Ascending aorta (tissue), 2 donors: Measurements from ENCODE around the gene LYZL6. TPM values are rescaled to one million over a fixed set of nuclear protein-coding genes. Genes with fewer than 3 reads are reported as not detected.

Experiments used
- DNase-seq, 2 donors: peaks; one replicate each; pipeline ENCODE4 v3.0.0-alpha.2; 2019; ENCODE audit warnings: low spot score in 2 of 2
- H3K27ac ChIP-seq, 2 donors: fragments of 200-600 bp; sonication (generic); one replicate each; pipeline ENCODE4 v1.5.1; 2016 to 2017; ENCODE audit warnings: mild to moderate bottlenecking in 1 of 2
- H3K27me3 ChIP-seq: fragments of 200-600 bp; sonication (generic); one replicate; pipeline ENCODE4 v1.5.1; 2017
- H3K36me3 ChIP-seq, 2 donors: fragments of 200-600 bp; sonication (generic); one replicate each; pipeline ENCODE4 v1.5.1; 2016
- H3K4me1 ChIP-seq, 2 donors: fragments of 200-600 bp; sonication (generic); one replicate each; pipeline ENCODE4 v1.5.1; 2016 to 2017; ENCODE audit warnings: mild to moderate bottlenecking in 1 of 2
- H3K4me3 ChIP-seq, 2 donors: fragments of 200-600 bp; sonication (generic); one replicate each; pipeline ENCODE4 v1.5.1; 2016 to 2017; ENCODE audit warnings: mild to moderate bottlenecking in 1 of 2
- H3K9me3 ChIP-seq, 2 donors: fragments of 200-600 bp; sonication (generic); one replicate each; pipeline ENCODE4 v1.5.1; 2016
- intact Hi-C: fragments of 100-400 bp; cut with DNase I; formaldehyde crosslinking; loops from one replicate; pipeline ENCODE4 v1.15.1; 2023
- total RNA-seq: library from RNA; depleted of rRNA; stranded (reverse); fragments of >200 nt; gene quantifications from one replicate; pipeline ENCODE4 v1.1.0, GENCODE V29; 2016
- TF ChIP-seq, protein P1 (sequence below), 3 experiments: fragments of 200-600 bp in 2 of 3; fragments of 450-650 bp in 1 of 3; sonication (generic) in 2 of 3; IDR thresholded peaks; one replicate each; pipeline ENCODE4 v1.5.1; 2016 to 2019; ENCODE audit warnings: antibody characterized with exemption in 3 of 3, mild to moderate bottlenecking in 1 of 3, moderate library complexity in 1 of 3

Gene LYZL6
- total RNA-seq, 1 donor from 2014 or later: not detected

DNA sequence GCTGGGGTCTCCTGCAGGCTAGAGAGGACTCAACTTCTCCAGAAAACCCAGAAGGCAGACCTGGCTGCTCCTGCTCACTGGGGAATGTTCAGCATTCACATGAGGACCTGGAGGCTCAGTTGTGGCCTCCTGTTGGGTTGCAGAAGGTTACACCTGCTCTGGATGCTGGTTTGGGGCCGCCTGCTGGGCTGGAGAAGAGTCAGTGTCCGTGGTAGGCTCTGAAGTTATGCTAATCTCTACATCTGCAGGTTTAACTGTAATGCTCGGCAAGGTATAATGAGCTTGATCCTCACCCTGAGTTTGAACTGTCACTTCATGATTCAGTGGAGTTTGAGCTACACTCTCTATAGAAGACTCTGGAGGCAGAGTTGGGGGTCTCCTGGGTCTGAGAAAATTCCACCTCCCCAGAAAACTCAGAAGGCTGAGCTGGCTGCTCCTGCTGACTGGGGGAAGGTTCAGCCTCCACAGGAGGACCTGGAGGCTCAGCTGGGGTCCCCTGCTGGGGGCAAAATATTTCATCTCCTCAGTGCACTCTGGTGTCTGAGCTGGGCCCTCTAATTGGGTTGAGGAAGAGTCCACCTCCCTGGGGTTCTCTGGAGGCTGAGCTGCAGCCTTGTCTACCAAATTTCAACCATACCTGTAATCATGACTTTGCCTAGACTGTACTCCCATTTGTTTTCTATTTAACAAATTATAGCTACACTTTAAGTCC, 36.4 kb downstream of the LYZL6 start:
- Histone ChIP-seq H3K4me1 (no peaks in the 10 kb centered on the region), H3K27me3 (no peaks in the 10 kb centered on the region), H3K4me3 (no peak overlapping the region), H3K27ac (no peak overlapping the region), H3K9me3 (no peaks in the 10 kb centered on the region), H3K36me3 (no peaks in the 10 kb centered on the region)
- TF ChIP-seq, protein P1, sequence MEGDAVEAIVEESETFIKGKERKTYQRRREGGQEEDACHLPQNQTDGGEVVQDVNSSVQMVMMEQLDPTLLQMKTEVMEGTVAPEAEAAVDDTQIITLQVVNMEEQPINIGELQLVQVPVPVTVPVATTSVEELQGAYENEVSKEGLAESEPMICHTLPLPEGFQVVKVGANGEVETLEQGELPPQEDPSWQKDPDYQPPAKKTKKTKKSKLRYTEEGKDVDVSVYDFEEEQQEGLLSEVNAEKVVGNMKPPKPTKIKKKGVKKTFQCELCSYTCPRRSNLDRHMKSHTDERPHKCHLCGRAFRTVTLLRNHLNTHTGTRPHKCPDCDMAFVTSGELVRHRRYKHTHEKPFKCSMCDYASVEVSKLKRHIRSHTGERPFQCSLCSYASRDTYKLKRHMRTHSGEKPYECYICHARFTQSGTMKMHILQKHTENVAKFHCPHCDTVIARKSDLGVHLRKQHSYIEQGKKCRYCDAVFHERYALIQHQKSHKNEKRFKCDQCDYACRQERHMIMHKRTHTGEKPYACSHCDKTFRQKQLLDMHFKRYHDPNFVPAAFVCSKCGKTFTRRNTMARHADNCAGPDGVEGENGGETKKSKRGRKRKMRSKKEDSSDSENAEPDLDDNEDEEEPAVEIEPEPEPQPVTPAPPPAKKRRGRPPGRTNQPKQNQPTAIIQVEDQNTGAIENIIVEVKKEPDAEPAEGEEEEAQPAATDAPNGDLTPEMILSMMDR (IDR thresholded peaks at IDR 0.05): no peak
- DNase-seq: no peak
- intact Hi-C loops: no loop called here

DNA sequence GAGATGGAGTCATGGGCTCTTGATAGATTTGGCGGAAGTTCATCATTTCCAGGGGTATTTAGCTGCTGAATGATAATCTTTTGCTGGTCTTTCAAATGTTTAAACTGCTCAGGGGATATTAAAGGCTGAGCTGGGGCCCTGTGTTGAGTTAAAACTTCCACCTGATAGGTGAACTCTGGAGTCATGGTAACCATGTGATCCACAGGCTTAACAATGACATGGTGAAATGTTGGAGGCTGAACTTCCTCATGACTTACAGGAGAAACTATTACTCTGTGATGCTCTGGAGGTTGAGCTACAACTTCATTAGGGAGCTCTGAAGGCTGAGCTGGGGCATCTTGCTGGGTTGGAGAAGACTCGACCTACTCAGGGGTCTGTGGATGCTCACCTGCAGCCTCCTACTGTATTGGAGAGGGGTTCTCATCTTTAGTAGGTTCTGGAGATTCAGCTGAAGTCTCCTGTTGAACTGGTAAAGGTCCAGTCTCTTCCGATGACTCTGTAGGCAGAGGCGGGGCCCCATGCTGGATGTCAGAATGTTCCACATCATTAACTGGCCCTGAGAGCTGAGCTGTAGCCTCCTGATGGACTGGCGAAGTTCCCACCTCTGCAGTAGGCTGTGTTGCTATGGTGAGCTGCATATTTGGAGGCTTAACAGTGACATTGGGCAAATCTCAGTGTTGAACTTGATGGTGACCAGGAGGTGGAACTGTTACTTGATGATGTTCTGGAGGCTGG, 37.2 kb downstream of the LYZL6 start:
- H3K36me3 ChIP-seq: no peaks in the 10 kb centered on the region

DNA sequence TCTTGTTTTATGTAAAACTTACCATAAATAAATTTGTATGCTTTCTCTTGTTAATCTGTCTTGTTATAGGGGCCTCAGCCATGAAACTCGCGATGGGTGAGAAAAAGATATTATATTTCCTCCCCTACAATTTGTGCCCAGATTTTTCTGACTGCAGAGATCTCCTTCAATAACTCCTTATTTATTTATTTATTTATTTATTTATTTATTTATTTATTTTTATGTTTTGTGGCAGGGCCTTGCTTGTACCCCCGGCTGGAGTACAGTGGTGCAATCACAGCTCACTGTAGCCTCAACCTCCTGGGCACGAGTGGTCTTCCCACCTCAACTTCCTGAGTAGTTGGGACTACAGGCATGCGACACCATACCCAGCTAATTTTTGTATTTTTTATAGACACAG, 40.1 kb downstream of the LYZL6 start:
- Histone ChIP-seq H3K36me3 (no peaks in the 10 kb centered on the region), H3K9me3 (no peaks in the 10 kb centered on the region), H3K27me3 (no peaks in the 10 kb centered on the region), H3K27ac (no peak overlapping the region), H3K4me3 (no peak overlapping the region), H3K4me1 (no peaks in the 10 kb centered on the region)
- TF ChIP-seq, protein P1 (IDR thresholded peaks at IDR 0.05): no peak
- intact Hi-C loops: no loop called here
- no peak for DNase-seq

More for the DNA sequence above, 37.2 kb downstream of the LYZL6 start:
- Histone ChIP-seq H3K27ac (no peak overlapping the region), H3K27me3 (no peaks in the 10 kb centered on the region), H3K4me3 (no peak overlapping the region), H3K9me3 (no peaks in the 10 kb centered on the region), H3K4me1 (no peaks in the 10 kb centered on the region)
- intact Hi-C loops: no loop called here
- no peak for DNase-seq
- TF ChIP-seq, protein P1 (IDR thresholded peaks at IDR 0.05): no peak

DNA sequence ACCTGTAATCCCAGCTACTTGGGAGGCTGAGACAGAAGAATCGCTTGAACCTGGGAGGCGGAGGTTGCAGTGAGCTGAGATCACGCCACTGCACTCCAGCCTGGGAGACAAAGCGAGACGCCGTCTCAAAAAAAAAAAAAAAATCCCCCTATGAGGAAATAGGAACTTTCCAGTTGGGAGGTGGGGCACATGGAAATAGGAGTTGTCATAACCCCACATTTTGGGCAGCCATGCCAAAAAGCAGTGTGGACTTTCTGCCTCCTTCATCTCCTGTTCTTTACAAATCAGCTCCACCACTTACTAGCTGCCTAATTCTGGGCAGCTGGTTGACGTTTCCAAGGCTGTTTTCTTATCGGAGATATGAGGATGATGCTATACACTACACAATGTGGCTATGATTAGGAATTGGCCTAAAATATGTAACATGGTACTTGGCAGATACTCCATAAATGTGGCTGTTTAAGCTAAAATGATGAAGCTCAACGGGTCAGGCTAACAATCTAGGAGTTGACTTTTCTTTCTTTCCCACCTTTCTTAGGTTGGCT, 41.8 kb downstream of the LYZL6 start:
- DNase-seq: no peak
- intact Hi-C loops: no loop called here
- Histone ChIP-seq H3K36me3 (no peaks in the 10 kb centered on the region), H3K27me3 (no peaks in the 10 kb centered on the region), H3K27ac (no peak overlapping the region), H3K4me3 (no peak overlapping the region), H3K9me3 (no peaks in the 10 kb centered on the region), H3K4me1 (no peaks in the 10 kb centered on the region)
- TF ChIP-seq, protein P1 (IDR thresholded peaks at IDR 0.05): no peak

DNA sequence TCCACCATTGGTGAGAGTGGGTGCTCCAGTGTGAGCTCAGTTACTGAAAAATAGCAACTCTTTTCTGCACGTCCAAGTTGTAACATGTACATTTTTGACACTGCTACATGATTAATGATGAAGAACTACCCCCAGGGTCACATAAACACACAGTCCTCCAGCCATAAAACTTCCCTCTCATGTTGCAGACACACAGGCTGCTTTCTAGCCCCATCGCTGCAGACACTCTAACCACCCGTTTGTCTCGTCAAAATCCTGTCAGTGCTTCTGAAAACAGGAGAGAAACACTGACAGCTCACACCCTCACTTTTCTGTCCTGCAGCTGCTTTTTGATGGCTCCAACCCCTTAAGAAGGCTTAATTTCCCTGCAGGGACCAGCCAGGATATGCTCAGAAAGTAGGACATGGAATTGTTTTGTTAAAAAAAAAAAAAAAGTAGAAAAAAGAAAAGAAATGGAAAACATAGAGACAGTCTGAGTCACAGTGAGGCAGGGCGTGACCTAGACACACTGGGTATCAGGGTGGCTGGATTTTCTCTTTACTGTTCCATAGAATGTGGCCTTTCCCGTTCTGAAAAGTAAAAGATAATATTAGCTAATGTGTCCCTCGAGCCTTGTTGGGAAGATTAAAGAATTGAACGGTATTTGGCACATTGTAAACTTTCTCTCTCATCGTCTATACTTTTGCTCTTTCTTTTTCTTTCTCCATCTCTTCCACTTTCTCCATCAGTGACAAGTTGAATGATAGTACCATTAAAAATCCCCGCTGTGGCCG, 42.6 kb downstream of the LYZL6 start:
- intact Hi-C loops: no loop called here
- no peak overlapping the region for H3K4me3 ChIP-seq
- H3K36me3 ChIP-seq: no peaks in the 10 kb centered on the region
- no peaks in the 10 kb centered on the region for H3K9me3 ChIP-seq
- TF ChIP-seq, protein P1 (IDR thresholded peaks at IDR 0.05): no peak
- H3K27me3 ChIP-seq: no peaks in the 10 kb centered on the region
- no peaks in the 10 kb centered on the region for H3K4me1 ChIP-seq
- no peak overlapping the region for H3K27ac ChIP-seq
- no peak for DNase-seq
